Stimulated activated effector memory CD8-positive, alpha-beta T cell treated with anti-CD3 and anti-CD28 coated beads, Interleukin-12 subunit alpha, Interleukin-12 subunit beta, amount 100 ng/mL, for 72 hours (primary cell): ENCODE data around the gene COPS8.

ENCODE experiments used
- ATAC-seq: fragments of 150-1000 bp; cut with Tn5 transposase; 2 replicates; pipeline ENCODE4 v1.10.0; 2021
- DNase-seq, 2 donors: peaks; one replicate each; pipeline ENCODE4 v3.0.0; 2021 to 2022; ENCODE audit warnings: low spot score in 2 of 2
- H3K27ac Mint-ChIP-seq: one replicate; pipeline ENCODE4 v1.8.0; 2022; ENCODE audit warnings: mild to moderate bottlenecking, mixed read lengths
- H3K36me3 Mint-ChIP-seq: one replicate; pipeline ENCODE4 v1.8.0; 2022; ENCODE audit warnings: mild to moderate bottlenecking, mixed read lengths
- H3K4me1 Mint-ChIP-seq: one replicate; pipeline ENCODE4 v1.8.0; 2022; ENCODE audit warnings: mixed read lengths
- H3K4me3 Mint-ChIP-seq: one replicate; pipeline ENCODE4 v1.8.0; 2022; ENCODE audit warnings: mild to moderate bottlenecking, mixed read lengths
- H3K9me3 Mint-ChIP-seq: one replicate; pipeline ENCODE4 v1.8.0; 2022; ENCODE audit warnings: mixed read lengths

The COPS8 gene

DNA sequence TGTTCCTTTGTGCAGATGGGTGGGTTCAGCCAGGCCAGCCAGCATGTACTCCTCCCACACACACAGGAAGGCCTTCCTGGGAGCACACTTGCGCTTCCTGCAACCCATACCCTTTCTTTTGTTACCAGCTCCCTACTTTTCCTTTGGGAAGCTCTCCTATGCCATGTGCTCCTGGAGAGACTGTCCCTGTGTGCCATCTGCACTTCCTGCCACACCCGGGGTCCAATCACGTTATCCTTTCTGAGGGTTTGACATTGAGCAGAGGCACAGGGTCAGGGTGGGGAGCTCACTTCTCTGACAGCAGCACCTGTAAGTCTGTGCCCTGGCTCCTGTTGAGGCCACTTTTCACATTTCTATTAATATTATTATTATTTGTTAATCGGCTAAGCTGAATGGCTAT is 62.9 kb downstream of the COPS8 start:
- Mint-ChIP-seq H3K4me3 (no peak overlapping the region), H3K36me3 (no peaks in the 10 kb centered on the region), H3K4me1 (peaks cover 14% of the 10 kb centered on the region), H3K27ac (no peak overlapping the region), H3K9me3 (peaks cover 11% of the 10 kb centered on the region)
- no peak for DNase-seq
- ATAC-seq, result no peak

DNA sequence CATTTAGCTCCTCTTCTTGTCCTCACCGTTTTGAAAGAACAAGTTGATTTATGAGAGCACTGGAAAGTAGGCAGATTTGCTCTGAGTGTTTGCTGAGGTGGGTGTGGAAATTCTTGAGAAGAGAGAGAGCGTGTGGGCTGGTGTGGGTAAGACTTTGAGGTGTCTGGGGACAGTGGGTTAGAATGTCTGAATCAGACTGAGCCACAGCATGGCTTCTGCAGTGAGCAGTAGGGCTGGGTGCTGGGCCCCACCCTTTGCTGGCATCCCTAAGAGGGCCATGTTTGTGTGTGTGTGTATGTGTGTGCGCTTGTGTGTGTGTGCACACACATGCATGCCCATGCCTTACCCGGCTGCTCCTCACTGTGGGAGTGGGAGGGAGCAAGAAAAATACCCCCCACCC is 63.7 kb downstream of the COPS8 start:
- Mint-ChIP-seq H3K4me1 (peaks cover 15% of the 10 kb centered on the region), H3K27ac (no peak overlapping the region), H3K36me3 (no peaks in the 10 kb centered on the region), H3K9me3 (peaks cover 11% of the 10 kb centered on the region), H3K4me3 (no peak overlapping the region)
- ATAC-seq, result peak; percentile 98
- DNase-seq, result peak in 1 of 2 donors; percentile 8
